Measurements from ENCODE around the gene AADACL2.

- TF ChIP-seq CTCF (IDR thresholded peaks at IDR 0.05; ENCODE audit: low read depth, low read length) (no peak), EZH2phosphoT487 (IDR thresholded peaks at IDR 0.05; ENCODE audit: low read depth) (no peak)
Observed at GRCh38 chr3:151761581-151761980, 27.9 kb downstream of the AADACL2 start.
